Loucy (cell line): ENCODE results near the gene FAF1.

Experiments used
- H2AFZ ChIP-seq: fragments of 200-600 bp; sonication (generic); 2 replicates; pipeline ENCODE4 v1.6.0; 2016; ENCODE audit warnings: antibody characterized with exemption, mild to moderate bottlenecking, low read length, moderate library complexity
- H3F3A ChIP-seq: fragments of 200-600 bp; 2 replicates; pipeline ENCODE4 v1.6.0; 2016; ENCODE audit warnings: antibody characterized with exemption, low read depth, mild to moderate bottlenecking
- H3K27me3 ChIP-seq: fragments of 200-600 bp; sonication (generic); 2 replicates; pipeline ENCODE4 v1.6.1; 2014; ENCODE audit warnings: low read length, mild to moderate bottlenecking; ENCODE audit not compliant: insufficient read depth, poor library complexity, severe bottlenecking
- H3K36me3 ChIP-seq: fragments of 200-600 bp; sonication (generic); 2 replicates; pipeline ENCODE4 v1.6.1; 2016; ENCODE audit warnings: low read length; ENCODE audit not compliant: insufficient read depth
- H3K4me1 ChIP-seq: fragments of 200-600 bp; sonication (generic); 2 replicates; pipeline ENCODE4 v1.5.1; 2014; ENCODE audit warnings: low read length, mild to moderate bottlenecking; ENCODE audit not compliant: insufficient read depth, poor library complexity, severe bottlenecking
- H3K4me2 ChIP-seq: fragments of 200-600 bp; sonication (generic); 2 replicates; pipeline ENCODE4 v1.6.0; 2014; ENCODE audit warnings: antibody characterized with exemption, low read length, low read depth, mild to moderate bottlenecking; ENCODE audit not compliant: poor library complexity, severe bottlenecking
- H3K4me3 ChIP-seq: fragments of 200-600 bp; sonication (generic); 2 replicates; pipeline ENCODE4 v1.5.1; 2014; ENCODE audit warnings: low read length, mild to moderate bottlenecking, mixed read lengths; ENCODE audit not compliant: poor library complexity, severe bottlenecking
- H3K79me2 ChIP-seq: fragments of 200-600 bp; sonication (generic); 2 replicates; pipeline ENCODE4 v1.6.1; 2014; ENCODE audit warnings: low read length; ENCODE audit not compliant: insufficient read depth
- H3K9ac ChIP-seq: fragments of 200-600 bp; sonication (generic); 2 replicates; pipeline ENCODE4 v1.6.0; 2014; ENCODE audit warnings: mild to moderate bottlenecking, low read depth, low read length, moderate library complexity; ENCODE audit not compliant: poor library complexity, severe bottlenecking
- H3K9me2 ChIP-seq: fragments of 200-600 bp; sonication (generic); replicated peaks from 2 replicates; pipeline ENCODE4 v1.6.1; 2016; ENCODE audit warnings: low read depth, low read length, mixed read lengths
- H3K9me3 ChIP-seq: fragments of 200-600 bp; sonication (generic); 2 replicates; pipeline ENCODE4 v1.6.1; 2014; ENCODE audit warnings: mild to moderate bottlenecking, antibody characterized with exemption, low read length, low read depth; ENCODE audit not compliant: insufficient read depth
- H4K20me1 ChIP-seq: fragments of 200-600 bp; sonication (generic); 2 replicates; pipeline ENCODE4 v1.6.0; 2014; ENCODE audit warnings: antibody characterized with exemption, low read length, mild to moderate bottlenecking; ENCODE audit not compliant: insufficient read depth, poor library complexity, severe bottlenecking
- EZH2phosphoT487 ChIP-seq: fragments of 200-600 bp; IDR thresholded peaks from 2 replicates; pipeline ENCODE4 v1.6.1; 2018; ENCODE audit warnings: antibody characterized with exemption, mild to moderate bottlenecking, moderate library complexity, borderline replicate concordance
- TF ChIP-seq, protein P1 (sequence below): fragments of 200-600 bp; sonication (generic); conservative IDR thresholded peaks from 2 replicates; pipeline ENCODE4 v1.5.1; 2014; ENCODE audit warnings: mild to moderate bottlenecking, antibody characterized with exemption, low read length

FAF1 gene

DNA sequence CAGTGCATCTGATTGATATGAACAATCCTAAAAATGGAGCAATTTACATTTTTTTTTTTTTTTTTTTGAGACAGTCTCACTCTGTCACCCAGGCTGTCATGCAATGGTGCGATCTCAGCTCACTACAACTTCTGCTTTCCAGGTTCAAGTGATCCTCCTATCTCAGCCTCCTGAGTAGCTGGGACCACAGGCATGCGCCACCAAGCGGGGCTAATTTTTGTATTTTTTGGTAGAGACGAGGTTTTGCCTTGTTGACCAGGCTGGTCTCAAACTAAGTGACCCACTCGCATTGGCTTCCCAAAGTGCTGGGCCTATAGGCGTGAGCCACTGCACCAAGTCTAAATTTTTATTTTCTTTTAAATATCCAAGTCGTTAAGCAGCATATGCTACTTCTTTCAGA, 109.0 kb downstream of the FAF1 start:
- H3F3A ChIP-seq: no peaks in the 10 kb centered on the region
- H3K4me2 ChIP-seq: no peak overlapping the region
- TF ChIP-seq, protein P1, sequence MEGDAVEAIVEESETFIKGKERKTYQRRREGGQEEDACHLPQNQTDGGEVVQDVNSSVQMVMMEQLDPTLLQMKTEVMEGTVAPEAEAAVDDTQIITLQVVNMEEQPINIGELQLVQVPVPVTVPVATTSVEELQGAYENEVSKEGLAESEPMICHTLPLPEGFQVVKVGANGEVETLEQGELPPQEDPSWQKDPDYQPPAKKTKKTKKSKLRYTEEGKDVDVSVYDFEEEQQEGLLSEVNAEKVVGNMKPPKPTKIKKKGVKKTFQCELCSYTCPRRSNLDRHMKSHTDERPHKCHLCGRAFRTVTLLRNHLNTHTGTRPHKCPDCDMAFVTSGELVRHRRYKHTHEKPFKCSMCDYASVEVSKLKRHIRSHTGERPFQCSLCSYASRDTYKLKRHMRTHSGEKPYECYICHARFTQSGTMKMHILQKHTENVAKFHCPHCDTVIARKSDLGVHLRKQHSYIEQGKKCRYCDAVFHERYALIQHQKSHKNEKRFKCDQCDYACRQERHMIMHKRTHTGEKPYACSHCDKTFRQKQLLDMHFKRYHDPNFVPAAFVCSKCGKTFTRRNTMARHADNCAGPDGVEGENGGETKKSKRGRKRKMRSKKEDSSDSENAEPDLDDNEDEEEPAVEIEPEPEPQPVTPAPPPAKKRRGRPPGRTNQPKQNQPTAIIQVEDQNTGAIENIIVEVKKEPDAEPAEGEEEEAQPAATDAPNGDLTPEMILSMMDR: no peak
- TF ChIP-seq EZH2phosphoT487: no peak
- H3K79me2 ChIP-seq: peaks cover 64% of the 10 kb centered on the region
- no peak overlapping the region for H2AFZ ChIP-seq
- H3K9me3 ChIP-seq: peaks cover 17% of the 10 kb centered on the region
- H3K9me2 ChIP-seq: no peaks in the 10 kb centered on the region
- no peaks in the 10 kb centered on the region for H3K27me3 ChIP-seq
- H3K4me1 ChIP-seq: peaks cover 23% of the 10 kb centered on the region
- peaks cover 7% of the 10 kb centered on the region; the same call in 1 of the 2 replicates for H3K36me3 ChIP-seq
- H3K9ac ChIP-seq: no peak overlapping the region
- peaks cover 10% of the 10 kb centered on the region for H4K20me1 ChIP-seq
- H3K4me3 ChIP-seq: no peak overlapping the region

DNA sequence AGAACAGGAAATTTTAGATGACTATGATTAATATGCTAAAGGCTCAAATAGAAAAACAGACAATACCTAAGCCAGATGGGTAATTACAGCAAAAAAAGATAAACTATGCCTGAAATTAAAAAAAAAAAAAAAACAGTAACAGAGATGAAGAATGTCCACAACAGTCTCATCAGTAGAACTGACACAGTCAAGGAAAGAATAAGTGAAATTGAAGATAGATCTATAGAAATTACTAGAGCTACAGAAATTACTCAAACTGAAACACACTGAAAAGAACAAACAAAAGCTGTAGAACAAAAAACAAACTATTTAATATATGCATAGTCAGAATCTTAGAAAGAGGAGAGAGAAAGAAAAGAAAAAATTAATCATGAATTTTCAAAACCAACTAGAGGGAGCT, 112.8 kb downstream of the FAF1 start:
- no peak for TF ChIP-seq EZH2phosphoT487
- TF ChIP-seq, protein P1: no peak
- Histone ChIP-seq H3K27me3 (no peaks in the 10 kb centered on the region), H2AFZ (no peak overlapping the region), H3K9ac (no peak overlapping the region), H3K36me3 (peaks cover 4% of the 10 kb centered on the region; the same call in 1 of the 2 replicates), H3K9me3 (peaks cover 17% of the 10 kb centered on the region), H3K79me2 (peaks cover 88% of the 10 kb centered on the region), H3K9me2 (no peaks in the 10 kb centered on the region), H3K4me2 (no peak overlapping the region), H3F3A (0 out of 2 replicates have a peak, but pooled peaks cover 4% of the 10 kb centered on the region), H3K4me1 (peaks cover 27% of the 10 kb centered on the region), H3K4me3 (no peak overlapping the region), H4K20me1 (peaks cover 20% of the 10 kb centered on the region)

DNA sequence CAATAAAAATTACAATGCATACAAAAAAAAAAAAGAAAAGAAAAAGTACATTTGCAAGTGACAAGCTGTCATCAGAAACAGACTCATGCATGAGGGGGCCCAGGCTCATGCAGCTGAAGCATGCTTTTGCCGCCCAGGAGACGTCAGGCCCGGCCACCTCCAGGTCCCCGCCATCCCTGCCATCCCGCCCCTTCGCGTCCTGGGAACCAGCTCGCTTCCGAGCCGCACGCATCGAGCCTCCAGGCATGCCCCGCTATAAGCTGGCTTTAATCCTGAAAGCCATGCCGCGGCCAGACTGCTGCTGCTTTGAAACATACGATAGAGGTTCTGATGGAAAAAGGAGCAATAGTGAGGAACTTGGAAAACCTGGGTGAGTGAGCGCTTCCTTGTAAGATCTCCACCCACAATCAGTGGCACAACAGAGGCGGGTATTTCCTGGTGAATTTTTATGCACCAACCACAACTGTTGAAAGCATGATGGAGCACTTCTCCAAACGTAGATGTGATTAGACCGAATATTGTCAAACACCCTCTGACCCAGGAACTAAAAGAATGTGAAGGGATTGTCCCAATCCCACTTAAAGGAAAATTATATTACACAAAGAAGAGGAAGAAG, 113.7 kb downstream of the FAF1 start:
- Histone ChIP-seq H3K9me2 (no peaks in the 10 kb centered on the region), H4K20me1 (peaks cover 16% of the 10 kb centered on the region), H3K4me2 (no peak overlapping the region), H3K79me2 (peaks cover 87% of the 10 kb centered on the region), H2AFZ (no peak overlapping the region), H3K9ac (no peak overlapping the region), H3F3A (0 out of 2 replicates have a peak, but pooled peaks cover 4% of the 10 kb centered on the region), H3K4me3 (no peak overlapping the region), H3K9me3 (peaks cover 17% of the 10 kb centered on the region), H3K36me3 (peaks cover 4% of the 10 kb centered on the region; the same call in 1 of the 2 replicates), H3K27me3 (no peaks in the 10 kb centered on the region), H3K4me1 (peaks cover 27% of the 10 kb centered on the region)
- TF ChIP-seq, protein P1: no peak
- no peak for TF ChIP-seq EZH2phosphoT487
